ENCODE results near the gene SPATA17. TPM values are rescaled to one million over a fixed set of nuclear protein-coding genes. Genes with fewer than 3 reads are reported as not detected.

SPATA17 gene
- total and polyA plus RNA-seq, 12 donors, result 0.09 to 4.4 (median 0.56) TPM; not detected in 1

DNA sequence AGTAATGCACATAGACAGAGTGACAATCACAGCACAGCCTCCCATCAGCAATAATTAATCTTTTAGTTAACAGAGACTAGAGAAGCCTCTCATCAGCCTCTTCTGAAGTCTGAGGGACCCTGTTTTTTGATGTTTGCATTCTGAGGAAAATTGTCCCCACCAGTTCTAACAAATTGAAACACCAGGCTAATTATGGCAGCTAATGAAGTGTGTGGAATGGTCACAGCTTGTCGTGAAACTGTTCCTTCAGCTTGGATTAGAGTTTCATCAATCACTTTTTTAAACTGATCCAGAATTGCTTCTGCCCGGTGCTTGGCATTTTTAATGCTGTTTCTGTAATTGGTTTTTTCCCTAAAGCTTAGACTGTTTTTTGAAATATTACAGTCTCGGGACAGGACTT is 208.0 kb downstream of the SPATA17 start:
- H3K4me3 ChIP-seq, result no peak overlapping the region
- intact Hi-C loops (cut with DNase I), result no loop called here
- DNase-seq, result no peak
- H3K4me1 ChIP-seq (replicated peaks in 1 of 2), result no peaks in the 10 kb centered on the region
- whole genome bisulfite sequencing, 4 donors, result 71 to 74% (median 73%) methylated on average over 3 of the region's 3 CpGs
- no peaks in the 10 kb centered on the region for H3K36me3 ChIP-seq (replicated peaks in 1 of 2)
- no peak overlapping the region for H3K27ac ChIP-seq
- no peaks in the 10 kb centered on the region for H3K9me3 ChIP-seq (replicated peaks in 1 of 3)
- TF ChIP-seq POLR2A (IDR thresholded peaks at IDR 0.05) (no peak), CTCF (IDR thresholded peaks at IDR 0.05) (no peak)
- H3K27me3 ChIP-seq, result no peaks in the 10 kb centered on the region

DNA sequence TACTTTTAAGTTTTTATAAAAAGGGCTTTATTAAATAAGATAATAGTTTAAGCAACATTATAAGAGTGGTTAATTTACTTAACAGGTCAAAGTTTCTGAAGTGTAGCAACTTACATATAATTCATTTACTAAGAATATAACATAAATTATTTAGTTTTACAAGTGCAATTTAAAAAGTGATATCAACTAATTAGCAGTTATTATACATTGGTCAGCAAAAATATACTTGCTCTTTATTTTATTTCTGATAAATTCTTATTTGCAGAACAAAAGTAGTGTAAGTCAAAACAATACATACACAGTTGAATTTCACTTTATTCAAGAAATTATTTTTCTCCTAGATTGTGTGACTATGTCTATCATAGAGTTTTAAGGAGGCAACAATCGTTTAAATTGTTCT is 215.6 kb downstream of the SPATA17 start:
- Histone ChIP-seq H3K4me1 (replicated peaks in 1 of 2) (no peaks in the 10 kb centered on the region), H3K9me3 (replicated peaks in 1 of 3) (no peaks in the 10 kb centered on the region), H3K36me3 (replicated peaks in 1 of 2) (no peaks in the 10 kb centered on the region), H3K27me3 (no peaks in the 10 kb centered on the region), H3K4me3 (no peak overlapping the region), H3K27ac (no peak overlapping the region)
- no peak for DNase-seq
- WGBS, 4 donors, result 46 to 65% (median 55%) methylated on average over 1 of the region's 1 CpG
- TF ChIP-seq POLR2A (IDR thresholded peaks at IDR 0.05) (no peak), CTCF (IDR thresholded peaks at IDR 0.05) (no peak)
- intact Hi-C loops (cut with DNase I), result no loop called here

GRCh38 chr1:217847643-217848042 is 216.5 kb downstream of the SPATA17 start:
- intact Hi-C loops (cut with DNase I), result no loop called here
- no peaks in the 10 kb centered on the region for H3K9me3 ChIP-seq (replicated peaks in 1 of 3)
- no peaks in the 10 kb centered on the region for H3K36me3 ChIP-seq (replicated peaks in 1 of 2)
- DNase-seq, result no peak
- H3K27ac ChIP-seq, result no peak overlapping the region
- H3K4me3 ChIP-seq, result no peak overlapping the region
- WGBS, 4 donors, result 70 to 86% (median 86%) methylated on average over 3 of the region's 3 CpGs
- TF ChIP-seq POLR2A (IDR thresholded peaks at IDR 0.05) (no peak), CTCF (IDR thresholded peaks at IDR 0.05) (no peak)
- H3K4me1 ChIP-seq (replicated peaks in 1 of 2), result no peaks in the 10 kb centered on the region
- H3K27me3 ChIP-seq, result no peaks in the 10 kb centered on the region

DNA sequence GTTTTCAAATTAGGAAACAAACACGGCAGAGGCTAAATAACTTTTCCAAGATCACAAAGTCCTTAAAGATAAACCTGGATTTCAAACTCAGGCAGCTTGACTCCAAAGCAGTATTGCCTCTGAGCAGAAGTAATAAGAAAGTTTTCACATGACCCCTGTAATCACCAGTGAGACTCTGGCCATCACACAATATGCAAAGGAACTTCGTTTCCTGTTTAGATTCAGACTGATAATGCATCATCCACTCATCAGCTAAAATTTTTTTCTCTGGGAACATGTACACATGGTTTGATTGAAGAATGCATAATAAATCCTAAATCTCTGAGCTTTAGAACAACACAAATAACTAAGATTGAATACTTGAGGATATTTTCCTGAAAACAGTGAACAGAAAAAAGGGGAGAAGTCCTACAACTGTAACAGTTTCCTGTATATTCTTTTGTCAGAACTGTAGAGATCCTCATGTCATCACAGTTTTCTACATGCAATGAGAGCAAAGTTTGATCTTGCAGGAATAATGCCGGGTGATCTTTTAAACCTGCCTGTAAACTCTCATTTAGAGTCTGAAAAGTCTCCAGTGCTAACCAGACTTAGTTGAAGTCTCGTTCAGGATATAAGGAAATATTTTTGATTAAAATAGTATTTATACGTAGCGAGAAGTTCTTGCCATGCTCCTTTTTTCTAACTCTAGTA is 225.3 kb downstream of the SPATA17 start:
- DNase-seq, result no peak
- peaks cover 0 to 4% (median 0%) of the 10 kb centered on the region in 3 donors for H3K9me3 ChIP-seq (replicated peaks in 1 of 3)
- intact Hi-C loops (cut with DNase I), result no loop called here
- no peak for TF ChIP-seq POLR2A (IDR thresholded peaks at IDR 0.05)
- no peak for TF ChIP-seq CTCF (IDR thresholded peaks at IDR 0.05)
- H3K4me3 ChIP-seq, result no peak overlapping the region
- H3K27me3 ChIP-seq, result no peaks in the 10 kb centered on the region
- no peak overlapping the region for H3K27ac ChIP-seq
- WGBS, 4 donors, result 61 to 65% (median 63%) methylated on average over 6 of the region's 6 CpGs
- no peaks in the 10 kb centered on the region for H3K4me1 ChIP-seq (replicated peaks in 1 of 2)
- H3K36me3 ChIP-seq (replicated peaks in 1 of 2), result no peaks in the 10 kb centered on the region

All from adrenal gland (tissue), 12 donors.